HepG2 (cell line): ENCODE measurements around the gene NPC2. TPM values are rescaled to one million over a fixed set of nuclear protein-coding genes. Genes with fewer than 3 reads are reported as not detected.

Source experiments
- ARID4A ChIP-seq: sonication (generic); formaldehyde crosslinking; IDR thresholded peaks from 2 replicates; pipeline ENCODE4 v1.5.0; 2020; ENCODE audit warnings: mild to moderate bottlenecking, missing genetic modification reagents, borderline replicate concordance
- CTCF ChIP-seq: sonication (generic); formaldehyde crosslinking; IDR thresholded peaks from 2 replicates; pipeline ENCODE4 v1.5.0; 2020; ENCODE audit warnings: mild to moderate bottlenecking, missing genetic modification reagents, moderate library complexity
- KDM2A ChIP-seq: sonication (generic); formaldehyde crosslinking; IDR thresholded peaks from 2 replicates; pipeline ENCODE4 v1.4.0; 2020; ENCODE audit warnings: low read depth, missing genetic modification reagents, borderline replicate concordance
- NFKB2 ChIP-seq: sonication (generic); formaldehyde crosslinking; IDR thresholded peaks from 2 replicates; pipeline ENCODE4 v1.4.0; 2020; ENCODE audit warnings: missing genetic modification reagents, borderline replicate concordance
- RORA ChIP-seq: sonication (generic); formaldehyde crosslinking; IDR thresholded peaks from 2 replicates; pipeline ENCODE4 v1.5.0; 2020; ENCODE audit warnings: mild to moderate bottlenecking, missing genetic modification reagents, moderate library complexity
- STAG1 ChIP-seq: sonication (generic); formaldehyde crosslinking; IDR thresholded peaks from 2 replicates; pipeline ENCODE4 v1.4.0; 2020; ENCODE audit warnings: missing genetic modification reagents
- ZMYM4 ChIP-seq: sonication (generic); formaldehyde crosslinking; IDR thresholded peaks from 2 replicates; pipeline ENCODE4 v1.8.1; 2023; ENCODE audit warnings: mild to moderate bottlenecking, missing genetic modification reagents
- ZNF343 ChIP-seq: sonication (generic); formaldehyde crosslinking; IDR thresholded peaks from 2 replicates; pipeline ENCODE4 v1.4.0; 2020; ENCODE audit warnings: mild to moderate bottlenecking, missing genetic modification reagents
- polyA plus RNA-seq, 8 experiments: library from polyadenylated mRNA; depleted of rRNA in 3 of 8; stranded (reverse) in 7 of 8; unstranded in 1 of 8; fragments of >200 nt; fragmentation: Illumina TruSeq in 4 of 8; extraction: Trizol in 4 of 8; gene quantifications; 2 replicates each; pipeline versions ENCODE4 v1.2.1 to v1.2.3, GENCODE V29; 2011 to 2016; ENCODE audit warnings: low read depth in 4 of 8, missing spikeins in 1 of 8, mixed read lengths in 1 of 8; ENCODE audit not compliant: insufficient read depth in 1 of 8
- total RNA-seq, 5 experiments: library from RNA; depleted of rRNA; stranded (reverse); fragments of >200 nt; fragmentation: Illumina TruSeq; extraction: Trizol; gene quantifications; 2 replicates each; pipeline ENCODE4 v1.2.3, GENCODE V29; 2016; ENCODE audit warnings: low read depth in 1 of 5
- TF ChIP-seq, protein P1 (sequence below): sonication (generic); formaldehyde crosslinking; IDR thresholded peaks from 2 replicates; pipeline ENCODE4 v1.8.1; 2022; ENCODE audit warnings: low read depth, mild to moderate bottlenecking, missing genetic modification reagents
- TF ChIP-seq, protein P2 (sequence below): sonication (generic); formaldehyde crosslinking; IDR thresholded peaks from 2 replicates; pipeline ENCODE4 v1.8.0; 2022; ENCODE audit warnings: missing genetic modification reagents, mild to moderate bottlenecking, borderline replicate concordance

The NPC2 gene
- total and polyA plus RNA-seq, 2 of the 13 experiments (the other 11 are each of a cell fraction or from before 2014, with no cell fraction given): 132 to 164 TPM

GRCh38 chr14:74501135-74501614 is 8.1 kb upstream of the NPC2 start (continued):
- TF ChIP-seq ZNF343 (CRISPR knock-in tag) (no peak), ARID4A (CRISPR knock-in tag) (no peak), CTCF (peak; percentile 72), NFKB2 (CRISPR knock-in tag) (peak; percentile 38; the same call in 1 of the 2 replicates), ZMYM4 (CRISPR knock-in tag) (no peak), RORA (CRISPR knock-in tag) (no peak), STAG1 (peak; percentile 64), KDM2A (0 out of 2 replicates have a peak, but pooled peaks have one; percentile 31)
- TF ChIP-seq, protein P1, sequence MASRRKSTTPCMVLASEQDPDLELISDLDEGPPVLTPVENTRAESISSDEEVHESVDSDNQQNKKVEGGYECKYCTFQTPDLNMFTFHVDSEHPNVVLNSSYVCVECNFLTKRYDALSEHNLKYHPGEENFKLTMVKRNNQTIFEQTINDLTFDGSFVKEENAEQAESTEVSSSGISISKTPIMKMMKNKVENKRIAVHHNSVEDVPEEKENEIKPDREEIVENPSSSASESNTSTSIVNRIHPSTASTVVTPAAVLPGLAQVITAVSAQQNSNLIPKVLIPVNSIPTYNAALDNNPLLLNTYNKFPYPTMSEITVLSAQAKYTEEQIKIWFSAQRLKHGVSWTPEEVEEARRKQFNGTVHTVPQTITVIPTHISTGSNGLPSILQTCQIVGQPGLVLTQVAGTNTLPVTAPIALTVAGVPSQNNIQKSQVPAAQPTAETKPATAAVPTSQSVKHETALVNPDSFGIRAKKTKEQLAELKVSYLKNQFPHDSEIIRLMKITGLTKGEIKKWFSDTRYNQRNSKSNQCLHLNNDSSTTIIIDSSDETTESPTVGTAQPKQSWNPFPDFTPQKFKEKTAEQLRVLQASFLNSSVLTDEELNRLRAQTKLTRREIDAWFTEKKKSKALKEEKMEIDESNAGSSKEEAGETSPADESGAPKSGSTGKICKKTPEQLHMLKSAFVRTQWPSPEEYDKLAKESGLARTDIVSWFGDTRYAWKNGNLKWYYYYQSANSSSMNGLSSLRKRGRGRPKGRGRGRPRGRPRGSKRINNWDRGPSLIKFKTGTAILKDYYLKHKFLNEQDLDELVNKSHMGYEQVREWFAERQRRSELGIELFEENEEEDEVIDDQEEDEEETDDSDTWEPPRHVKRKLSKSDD (CRISPR knock-in tag): no peak
- TF ChIP-seq, protein P2, sequence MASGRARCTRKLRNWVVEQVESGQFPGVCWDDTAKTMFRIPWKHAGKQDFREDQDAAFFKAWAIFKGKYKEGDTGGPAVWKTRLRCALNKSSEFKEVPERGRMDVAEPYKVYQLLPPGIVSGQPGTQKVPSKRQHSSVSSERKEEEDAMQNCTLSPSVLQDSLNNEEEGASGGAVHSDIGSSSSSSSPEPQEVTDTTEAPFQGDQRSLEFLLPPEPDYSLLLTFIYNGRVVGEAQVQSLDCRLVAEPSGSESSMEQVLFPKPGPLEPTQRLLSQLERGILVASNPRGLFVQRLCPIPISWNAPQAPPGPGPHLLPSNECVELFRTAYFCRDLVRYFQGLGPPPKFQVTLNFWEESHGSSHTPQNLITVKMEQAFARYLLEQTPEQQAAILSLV (CRISPR knock-in tag): 0 out of 2 replicates have a peak, but pooled peaks have one; percentile 29
